SK-N-SH (cell line): Measurements from ENCODE around the gene CPPED1.

ENCODE experiments used
- NRF1 ChIP-seq: IDR thresholded peaks from 2 replicates; pipeline ENCODE4 v1.6.1; 2012; ENCODE audit warnings: low read depth, mild to moderate bottlenecking, low read length
- TF ChIP-seq, protein P1 (sequence below): fragments of 200-600 bp; sonication (generic); IDR thresholded peaks from 2 replicates; pipeline ENCODE4 v1.6.1; 2017; ENCODE audit warnings: antibody characterized with exemption, mild to moderate bottlenecking, moderate library complexity
- TF ChIP-seq, protein P2 (sequence below): IDR thresholded peaks from 2 replicates; pipeline ENCODE4 v1.4.0; 2012; ENCODE audit warnings: low read depth, borderline replicate concordance
- TF ChIP-seq, protein P3 (sequence below): IDR thresholded peaks from 2 replicates; pipeline ENCODE4 v1.4.0; 2012; ENCODE audit warnings: low read depth

DNA sequence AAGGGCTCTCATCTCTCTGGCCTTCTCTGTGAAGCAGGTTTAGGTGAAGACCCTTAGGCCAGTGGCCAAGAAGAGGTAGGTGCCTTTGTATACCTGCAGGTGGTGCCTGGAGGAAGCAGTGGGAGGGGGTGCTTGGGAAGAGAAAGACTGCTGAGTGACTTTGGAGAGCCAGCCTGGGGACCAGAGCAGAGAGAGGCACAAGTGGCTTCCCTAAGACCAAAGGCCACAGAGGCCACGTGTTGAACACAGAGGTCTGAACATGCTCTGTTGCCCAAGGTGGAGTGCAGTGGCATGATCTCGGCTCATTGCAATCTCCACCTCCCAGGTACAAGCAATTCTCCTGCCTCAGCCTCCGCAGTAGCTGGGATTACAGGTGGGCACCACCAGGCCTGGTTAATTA, 103.5 kb downstream of the CPPED1 start:
- TF ChIP-seq, protein P1, sequence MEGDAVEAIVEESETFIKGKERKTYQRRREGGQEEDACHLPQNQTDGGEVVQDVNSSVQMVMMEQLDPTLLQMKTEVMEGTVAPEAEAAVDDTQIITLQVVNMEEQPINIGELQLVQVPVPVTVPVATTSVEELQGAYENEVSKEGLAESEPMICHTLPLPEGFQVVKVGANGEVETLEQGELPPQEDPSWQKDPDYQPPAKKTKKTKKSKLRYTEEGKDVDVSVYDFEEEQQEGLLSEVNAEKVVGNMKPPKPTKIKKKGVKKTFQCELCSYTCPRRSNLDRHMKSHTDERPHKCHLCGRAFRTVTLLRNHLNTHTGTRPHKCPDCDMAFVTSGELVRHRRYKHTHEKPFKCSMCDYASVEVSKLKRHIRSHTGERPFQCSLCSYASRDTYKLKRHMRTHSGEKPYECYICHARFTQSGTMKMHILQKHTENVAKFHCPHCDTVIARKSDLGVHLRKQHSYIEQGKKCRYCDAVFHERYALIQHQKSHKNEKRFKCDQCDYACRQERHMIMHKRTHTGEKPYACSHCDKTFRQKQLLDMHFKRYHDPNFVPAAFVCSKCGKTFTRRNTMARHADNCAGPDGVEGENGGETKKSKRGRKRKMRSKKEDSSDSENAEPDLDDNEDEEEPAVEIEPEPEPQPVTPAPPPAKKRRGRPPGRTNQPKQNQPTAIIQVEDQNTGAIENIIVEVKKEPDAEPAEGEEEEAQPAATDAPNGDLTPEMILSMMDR = no peak
- TF ChIP-seq, protein P2, sequence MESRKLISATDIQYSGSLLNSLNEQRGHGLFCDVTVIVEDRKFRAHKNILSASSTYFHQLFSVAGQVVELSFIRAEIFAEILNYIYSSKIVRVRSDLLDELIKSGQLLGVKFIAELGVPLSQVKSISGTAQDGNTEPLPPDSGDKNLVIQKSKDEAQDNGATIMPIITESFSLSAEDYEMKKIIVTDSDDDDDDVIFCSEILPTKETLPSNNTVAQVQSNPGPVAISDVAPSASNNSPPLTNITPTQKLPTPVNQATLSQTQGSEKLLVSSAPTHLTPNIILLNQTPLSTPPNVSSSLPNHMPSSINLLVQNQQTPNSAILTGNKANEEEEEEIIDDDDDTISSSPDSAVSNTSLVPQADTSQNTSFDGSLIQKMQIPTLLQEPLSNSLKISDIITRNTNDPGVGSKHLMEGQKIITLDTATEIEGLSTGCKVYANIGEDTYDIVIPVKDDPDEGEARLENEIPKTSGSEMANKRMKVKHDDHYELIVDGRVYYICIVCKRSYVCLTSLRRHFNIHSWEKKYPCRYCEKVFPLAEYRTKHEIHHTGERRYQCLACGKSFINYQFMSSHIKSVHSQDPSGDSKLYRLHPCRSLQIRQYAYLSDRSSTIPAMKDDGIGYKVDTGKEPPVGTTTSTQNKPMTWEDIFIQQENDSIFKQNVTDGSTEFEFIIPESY = no peak
- TF ChIP-seq, protein P3, sequence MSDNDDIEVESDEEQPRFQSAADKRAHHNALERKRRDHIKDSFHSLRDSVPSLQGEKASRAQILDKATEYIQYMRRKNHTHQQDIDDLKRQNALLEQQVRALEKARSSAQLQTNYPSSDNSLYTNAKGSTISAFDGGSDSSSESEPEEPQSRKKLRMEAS = no peak
- TF ChIP-seq NRF1 = no peak
